ENCODE data around the gene MMP28. TPM values are rescaled to one million over a fixed set of nuclear protein-coding genes. Genes with fewer than 3 reads are reported as not detected.

The MMP28 gene
- total and polyA plus RNA-seq, 4 donors: 30.5 to 72.6 (median 44.3) TPM

GRCh38 chr17:35791681-35792350 is 3.6 kb downstream of the MMP28 start:
- peaks cover 0 to 50% (median 42%) of the 10 kb centered on the region in 3 donors for H3K27me3 ChIP-seq (ENCODE audit: control insufficient read depth in 3 of 3, insufficient read depth in 3 of 3, low read length in 2 of 3)
- H3K4me1 ChIP-seq (ENCODE audit: control insufficient read depth in 5 of 5, insufficient read depth in 5 of 5, low read length in 5 of 5): peaks cover 0 to 11% (median 7%) of the 10 kb centered on the region in 5 donors
- no peak for ATAC-seq (ENCODE audit: insufficient read depth, low FRiP score)
- no peaks in the 10 kb centered on the region for H3K9me3 ChIP-seq (ENCODE audit: control insufficient read depth in 4 of 4, insufficient read depth in 3 of 4, low read length in 3 of 4)
- TF ChIP-seq, protein P1, sequence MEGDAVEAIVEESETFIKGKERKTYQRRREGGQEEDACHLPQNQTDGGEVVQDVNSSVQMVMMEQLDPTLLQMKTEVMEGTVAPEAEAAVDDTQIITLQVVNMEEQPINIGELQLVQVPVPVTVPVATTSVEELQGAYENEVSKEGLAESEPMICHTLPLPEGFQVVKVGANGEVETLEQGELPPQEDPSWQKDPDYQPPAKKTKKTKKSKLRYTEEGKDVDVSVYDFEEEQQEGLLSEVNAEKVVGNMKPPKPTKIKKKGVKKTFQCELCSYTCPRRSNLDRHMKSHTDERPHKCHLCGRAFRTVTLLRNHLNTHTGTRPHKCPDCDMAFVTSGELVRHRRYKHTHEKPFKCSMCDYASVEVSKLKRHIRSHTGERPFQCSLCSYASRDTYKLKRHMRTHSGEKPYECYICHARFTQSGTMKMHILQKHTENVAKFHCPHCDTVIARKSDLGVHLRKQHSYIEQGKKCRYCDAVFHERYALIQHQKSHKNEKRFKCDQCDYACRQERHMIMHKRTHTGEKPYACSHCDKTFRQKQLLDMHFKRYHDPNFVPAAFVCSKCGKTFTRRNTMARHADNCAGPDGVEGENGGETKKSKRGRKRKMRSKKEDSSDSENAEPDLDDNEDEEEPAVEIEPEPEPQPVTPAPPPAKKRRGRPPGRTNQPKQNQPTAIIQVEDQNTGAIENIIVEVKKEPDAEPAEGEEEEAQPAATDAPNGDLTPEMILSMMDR (IDR thresholded peaks at IDR 0.05; ENCODE audit: control extremely low read depth, extremely low read depth): no peak
- H3K27ac ChIP-seq (ENCODE audit: low read depth in 1 of 2, low read length in 1 of 2): no peak overlapping the region
- H3K36me3 ChIP-seq (ENCODE audit: control insufficient read depth in 4 of 4, insufficient read depth in 4 of 4, low read length in 4 of 4): no peaks in the 10 kb centered on the region
- WGBS, 2 donors: 78 to 83% methylated on average over 9 of the region's 9 CpGs
- DNase-seq: no peak
- no peak overlapping the region for H3K9ac ChIP-seq (ENCODE audit: insufficient read depth in 1 of 2, low read length in 2 of 2)
- H3K4me3 ChIP-seq: no peak overlapping the region

GRCh38 chr17:35790841-35791240 is 4.6 kb downstream of the MMP28 start:
- 92 to 96% methylated on average over 3 of the region's 3 CpGs for WGBS, 2 donors
- H3K9me3 ChIP-seq (ENCODE audit: control insufficient read depth in 4 of 4, insufficient read depth in 3 of 4, low read length in 3 of 4): no peaks in the 10 kb centered on the region
- TF ChIP-seq, protein P1 (IDR thresholded peaks at IDR 0.05; ENCODE audit: control extremely low read depth, extremely low read depth): no peak
- no peak overlapping the region for H3K9ac ChIP-seq (ENCODE audit: insufficient read depth in 1 of 2, low read length in 2 of 2)
- H3K4me1 ChIP-seq (ENCODE audit: control insufficient read depth in 5 of 5, insufficient read depth in 5 of 5, low read length in 5 of 5): peaks cover 0 to 13% (median 7%) of the 10 kb centered on the region in 5 donors
- peaks cover 0 to 40% (median 33%) of the 10 kb centered on the region in 3 donors for H3K27me3 ChIP-seq (ENCODE audit: control insufficient read depth in 3 of 3, insufficient read depth in 3 of 3, low read length in 2 of 3)
- no peak overlapping the region for H3K27ac ChIP-seq (ENCODE audit: low read depth in 1 of 2, low read length in 1 of 2)
- DNase-seq (no peak), ATAC-seq (ENCODE audit: insufficient read depth, low FRiP score) (no peak)
- H3K36me3 ChIP-seq (ENCODE audit: control insufficient read depth in 4 of 4, insufficient read depth in 4 of 4, low read length in 4 of 4): no peaks in the 10 kb centered on the region
- no peak overlapping the region for H3K4me3 ChIP-seq

- Histone ChIP-seq H3K9me3 (ENCODE audit: control insufficient read depth in 4 of 4, insufficient read depth in 3 of 4, low read length in 3 of 4) (no peaks in the 10 kb centered on the region), H3K4me1 (ENCODE audit: control insufficient read depth in 5 of 5, insufficient read depth in 5 of 5, low read length in 5 of 5) (peaks cover 0 to 21% (median 3%) of the 10 kb centered on the region in 5 donors), H3K4me3 (no peak overlapping the region), H3K27ac (ENCODE audit: low read depth in 1 of 2, low read length in 1 of 2) (peak overlapping the region in 1 of 2 donors; percentile 62), H3K9ac (ENCODE audit: insufficient read depth in 1 of 2, low read length in 2 of 2) (no peak overlapping the region), H3K36me3 (ENCODE audit: control insufficient read depth in 4 of 4, insufficient read depth in 4 of 4, low read length in 4 of 4) (no peaks in the 10 kb centered on the region), H3K27me3 (ENCODE audit: control insufficient read depth in 3 of 3, insufficient read depth in 3 of 3, low read length in 2 of 3) (peaks cover 0 to 25% (median 16%) of the 10 kb centered on the region in 3 donors)
- TF ChIP-seq, protein P1 (IDR thresholded peaks at IDR 0.05; ENCODE audit: control extremely low read depth, extremely low read depth): no peak
- 55 to 77% methylated on average over 2 of the region's 2 CpGs for WGBS, 2 donors
- ATAC-seq (ENCODE audit: insufficient read depth, low FRiP score) (peak; percentile 71), DNase-seq (no peak)
Measured at GRCh38 chr17:35788477-35789368, 6.7 kb downstream of the MMP28 start.
